Spleen (tissue), 7 donors: ENCODE data around the gene KANK3.

Experiments used
- CTCF ChIP-seq, 11 experiments: fragments of 200-600 bp in 7 of 11; fragments of 450-650 bp in 4 of 11; sonication (generic) in 4 of 11; IDR thresholded peaks in 8 of 11; conservative IDR thresholded peaks in 3 of 11; 1 replicate in 7 of 11; 2 replicates in 4 of 11; pipeline versions ENCODE4 v1.4.0 to v1.8.0; 2016 to 2021; ENCODE audit warnings: antibody characterized with exemption in 11 of 11, inconsistent platforms in 4 of 11, mild to moderate bottlenecking in 1 of 11
- POLR2A ChIP-seq, 3 donors: fragments of 450-650 bp; IDR thresholded peaks; one replicate each; pipeline ENCODE4 v1.5.1; 2017; ENCODE audit warnings: antibody characterized with exemption in 3 of 3, mild to moderate bottlenecking in 1 of 3
- POLR2AphosphoS5 ChIP-seq, 3 donors: sonication (generic); formaldehyde crosslinking; IDR thresholded peaks; one replicate each; pipeline ENCODE4 v1.5.1; 2017; ENCODE audit warnings: antibody characterized with exemption in 3 of 3
- donor health status: DM: no; HTN: no; CAD: no; lungs with moderate emphysema.
- donor health status: DM: no; HTN: no; CAD: no.
- donor health status: DM: no; HTN: no; CAD: no.

GRCh38 chr19:8358948-8359347, 15.9 kb upstream of the KANK3 start:
- TF ChIP-seq POLR2A (IDR thresholded peaks at IDR 0.05): no peak
- no peak for TF ChIP-seq CTCF (IDR thresholded peaks at IDR 0.05 in 8 of 11, conservative IDR thresholded peaks at IDR 0.05 in 3 of 11)
- no peak for TF ChIP-seq POLR2AphosphoS5 (IDR thresholded peaks at IDR 0.05)
